Subcutaneous abdominal adipose tissue (tissue), 5 donors: ENCODE measurements around the gene SARM1.
A peak's percentile ranks its signal among the peaks of the same experiment; 100 is the strongest.

ENCODE experiments used
- H3K27ac ChIP-seq: one replicate; pipeline ENCODE4 v1.7.0; 2013; ENCODE audit warnings: low read depth, mild to moderate bottlenecking, inconsistent platforms, low read length, moderate library complexity
- H3K27me3 ChIP-seq, 5 donors: one replicate each; pipeline ENCODE4 v1.7.0; 2013; ENCODE audit warnings: low read length in 5 of 5, inconsistent platforms in 1 of 5; ENCODE audit not compliant: control insufficient read depth in 5 of 5, insufficient read depth in 4 of 5
- H3K36me3 ChIP-seq, 5 donors: one replicate each; pipeline ENCODE4 v1.7.0; 2013; ENCODE audit warnings: low read length in 5 of 5; ENCODE audit not compliant: control insufficient read depth in 5 of 5, insufficient read depth in 5 of 5
- H3K4me1 ChIP-seq, 5 donors: one replicate each; pipeline ENCODE4 v1.7.0; 2013; ENCODE audit warnings: low read length in 5 of 5, mild to moderate bottlenecking in 3 of 5, moderate library complexity in 1 of 5; ENCODE audit not compliant: control insufficient read depth in 5 of 5, insufficient read depth in 5 of 5
- H3K4me3 ChIP-seq, 5 donors: one replicate each; pipeline ENCODE4 v1.7.0; 2013; ENCODE audit warnings: low read length in 5 of 5, low read depth in 1 of 5
- H3K9ac ChIP-seq, 5 donors: one replicate each; pipeline ENCODE4 v1.7.0; 2013; ENCODE audit warnings: low read length in 5 of 5, mild to moderate bottlenecking in 4 of 5, moderate library complexity in 3 of 5
- H3K9me3 ChIP-seq, 5 donors: one replicate each; pipeline ENCODE4 v1.7.0; 2013; ENCODE audit warnings: low read length in 5 of 5; ENCODE audit not compliant: control insufficient read depth in 5 of 5
- donor health status: healthy.
- donor health status: healthy.
- donor health status: healthy.
- donor health status: healthy.
- donor health status: healthy.

The SARM1 gene

DNA sequence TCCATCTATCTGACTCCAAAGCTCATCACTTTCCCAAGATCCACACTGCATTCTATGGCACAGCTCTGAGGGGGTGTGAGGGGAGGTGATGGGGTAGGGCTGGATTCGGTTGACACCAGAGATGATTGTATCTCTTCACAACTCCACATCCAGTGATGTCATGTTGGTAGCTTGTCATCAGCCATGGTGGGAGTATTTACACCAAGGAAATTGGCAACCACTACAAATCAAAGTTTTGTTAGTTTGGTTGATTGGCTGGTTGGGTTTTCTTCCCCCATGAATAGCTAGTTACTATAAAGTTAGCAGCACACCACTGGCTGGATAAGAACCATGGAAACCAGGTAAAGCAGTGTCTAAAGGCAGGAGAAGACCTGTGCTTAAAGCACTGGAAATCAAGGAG is 19.5 kb downstream of the SARM1 start:
- no peak overlapping the region for H3K27ac ChIP-seq
- H3K4me3 ChIP-seq: no peak overlapping the region
- H3K4me1 ChIP-seq: peaks cover 0 to 3% (median 0%) of the 10 kb centered on the region in 5 donors
- no peak overlapping the region for H3K9ac ChIP-seq
- H3K9me3 ChIP-seq: no peaks in the 10 kb centered on the region
- H3K36me3 ChIP-seq: peaks cover 9 to 38% (median 29%) of the 10 kb centered on the region in 5 donors
- H3K27me3 ChIP-seq: no peaks in the 10 kb centered on the region

DNA sequence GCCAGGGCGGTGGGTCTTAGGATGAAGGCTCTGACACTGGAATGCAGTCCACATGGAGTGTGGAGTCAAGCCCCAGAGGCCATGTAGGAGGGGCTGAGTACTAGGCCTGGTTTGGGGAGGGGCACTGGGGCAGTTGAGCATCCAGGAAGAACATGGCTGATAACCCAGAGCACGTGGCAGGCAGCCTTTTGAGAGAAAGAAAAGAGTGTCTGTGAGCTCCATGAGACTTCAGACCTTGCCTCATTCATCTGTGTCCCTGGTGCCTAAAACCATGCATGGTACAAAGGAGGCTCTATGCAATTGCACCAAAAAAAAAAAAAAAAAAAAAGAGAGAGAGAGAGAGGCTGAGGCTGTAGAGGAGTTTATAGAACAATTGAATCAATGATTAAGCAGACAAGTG is 19.9 kb downstream of the SARM1 start:
- Histone ChIP-seq H3K36me3 (peaks cover 9 to 42% (median 33%) of the 10 kb centered on the region in 5 donors), H3K9me3 (no peaks in the 10 kb centered on the region), H3K9ac (no peak overlapping the region), H3K27me3 (no peaks in the 10 kb centered on the region), H3K27ac (no peak overlapping the region), H3K4me1 (peaks cover 0 to 3% (median 0%) of the 10 kb centered on the region in 5 donors), H3K4me3 (no peak overlapping the region)

DNA sequence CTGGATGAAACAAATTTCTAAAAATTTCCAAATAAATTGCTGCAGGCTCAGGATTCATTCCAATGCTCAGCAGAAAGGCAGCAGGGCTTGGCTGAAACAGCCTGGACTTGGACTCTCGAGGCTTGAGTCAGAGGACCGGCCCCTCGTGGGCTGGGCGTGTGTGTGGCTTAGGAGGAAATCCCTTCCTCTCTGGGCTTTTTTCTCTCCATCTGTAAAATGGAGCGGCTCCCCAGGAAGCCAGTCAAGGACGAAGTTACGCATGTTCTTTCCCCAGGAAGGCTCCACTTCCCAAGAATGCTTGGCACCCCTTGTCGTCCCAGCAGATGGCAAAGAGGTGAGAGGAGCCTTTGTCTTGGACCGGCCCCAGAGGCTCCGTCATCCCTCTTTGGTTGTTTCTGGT is 21.0 kb downstream of the SARM1 start:
- Histone ChIP-seq H3K27ac (no peak overlapping the region), H3K4me3 (no peak overlapping the region), H3K4me1 (peaks cover 0 to 11% (median 3%) of the 10 kb centered on the region in 5 donors), H3K36me3 (peaks cover 9 to 48% (median 33%) of the 10 kb centered on the region in 5 donors), H3K9ac (no peak overlapping the region), H3K9me3 (no peaks in the 10 kb centered on the region), H3K27me3 (no peaks in the 10 kb centered on the region)

DNA sequence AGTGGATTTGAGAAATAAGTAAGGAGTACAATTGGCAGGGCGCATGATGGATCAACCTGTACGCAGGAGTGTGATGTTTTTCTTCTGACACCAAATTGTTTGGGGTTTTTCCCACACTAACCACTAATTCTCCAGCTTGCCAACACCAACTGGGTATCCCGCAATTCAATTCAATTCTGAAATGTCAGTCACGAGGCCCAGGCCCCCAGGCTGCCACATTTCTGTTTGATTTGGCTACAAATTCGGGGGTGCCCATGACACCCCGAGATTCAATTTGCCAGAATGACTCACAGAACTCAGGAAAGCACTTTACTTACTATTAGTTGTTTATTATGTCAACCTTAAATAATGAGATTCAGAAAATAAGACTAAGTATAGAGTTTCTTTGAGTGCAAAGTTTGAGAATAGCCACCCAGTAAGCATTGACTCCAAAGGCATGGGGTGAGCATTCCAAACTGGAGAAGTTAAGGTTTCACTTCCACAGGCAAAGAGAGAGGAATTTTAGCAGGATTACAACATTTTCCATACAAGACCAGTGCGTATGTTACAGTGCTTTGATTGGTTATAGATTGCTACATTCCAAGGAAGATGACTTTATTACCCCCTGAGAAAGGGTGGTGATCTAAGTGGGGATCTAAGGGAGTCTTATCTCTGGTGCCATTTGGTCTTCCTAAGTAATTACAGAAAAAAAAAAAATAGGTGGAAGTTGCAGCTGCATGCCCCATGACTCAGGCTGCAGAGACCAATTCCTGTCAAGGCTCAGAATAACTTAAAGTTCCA is 23.0 kb downstream of the SARM1 start:
- Histone ChIP-seq H3K27me3 (no peaks in the 10 kb centered on the region), H3K9me3 (no peaks in the 10 kb centered on the region), H3K27ac (no peak overlapping the region), H3K36me3 (peaks cover 3 to 48% (median 38%) of the 10 kb centered on the region in 5 donors), H3K4me3 (no peak overlapping the region), H3K4me1 (peaks cover 7 to 30% (median 23%) of the 10 kb centered on the region in 5 donors), H3K9ac (no peak overlapping the region)

DNA sequence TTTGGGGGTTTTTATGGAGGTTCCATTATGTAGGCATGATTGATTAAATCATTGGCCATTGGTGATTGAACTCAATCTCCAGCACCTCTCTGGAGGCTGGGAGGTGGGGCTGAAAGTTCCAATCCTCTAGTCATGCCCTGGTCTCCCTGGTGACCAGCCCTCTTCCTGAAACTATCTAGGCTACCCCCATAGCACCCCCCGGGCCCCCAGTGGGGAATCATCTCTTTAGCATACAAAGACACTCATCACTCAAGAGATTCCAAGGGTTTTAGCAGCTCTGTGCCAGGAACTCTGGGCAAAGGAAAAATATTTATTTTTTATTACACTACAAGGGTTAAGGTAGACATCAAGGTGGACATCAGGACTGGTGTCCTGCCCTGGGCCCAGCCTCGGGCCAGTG is 23.9 kb downstream of the SARM1 start:
- peaks cover 7 to 30% (median 24%) of the 10 kb centered on the region in 5 donors for H3K4me1 ChIP-seq
- peaks cover 3 to 48% (median 36%) of the 10 kb centered on the region in 5 donors for H3K36me3 ChIP-seq
- H3K4me3 ChIP-seq: no peak overlapping the region
- H3K9ac ChIP-seq: no peak overlapping the region
- H3K27ac ChIP-seq: no peak overlapping the region
- no peaks in the 10 kb centered on the region for H3K27me3 ChIP-seq
- H3K9me3 ChIP-seq: no peaks in the 10 kb centered on the region

DNA sequence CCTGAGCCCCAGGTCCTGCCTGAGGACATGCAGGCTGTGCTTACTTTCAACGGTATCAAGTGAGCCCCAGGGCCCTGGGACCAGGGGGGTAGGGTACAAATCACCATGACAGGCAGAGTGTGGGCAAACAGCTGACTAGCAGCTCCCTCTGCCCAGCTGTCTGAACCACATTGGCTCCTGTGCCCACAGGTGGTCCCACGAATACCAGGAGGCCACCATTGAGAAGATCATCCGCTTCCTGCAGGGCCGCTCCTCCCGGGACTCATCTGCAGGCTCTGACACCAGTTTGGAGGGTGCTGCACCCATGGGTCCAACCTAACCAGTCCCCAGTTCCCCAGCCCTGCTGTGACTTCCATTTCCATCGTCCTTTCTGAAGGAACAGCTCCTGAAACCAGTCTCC is 24.5 kb downstream of the SARM1 start:
- H3K36me3 ChIP-seq: peaks cover 1 to 48% (median 35%) of the 10 kb centered on the region in 5 donors
- H3K27me3 ChIP-seq: no peaks in the 10 kb centered on the region
- no peak overlapping the region for H3K9ac ChIP-seq
- H3K4me3 ChIP-seq: no peak overlapping the region
- no peaks in the 10 kb centered on the region for H3K9me3 ChIP-seq
- H3K27ac ChIP-seq: no peak overlapping the region
- H3K4me1 ChIP-seq: peaks cover 7 to 31% (median 24%) of the 10 kb centered on the region in 5 donors

DNA sequence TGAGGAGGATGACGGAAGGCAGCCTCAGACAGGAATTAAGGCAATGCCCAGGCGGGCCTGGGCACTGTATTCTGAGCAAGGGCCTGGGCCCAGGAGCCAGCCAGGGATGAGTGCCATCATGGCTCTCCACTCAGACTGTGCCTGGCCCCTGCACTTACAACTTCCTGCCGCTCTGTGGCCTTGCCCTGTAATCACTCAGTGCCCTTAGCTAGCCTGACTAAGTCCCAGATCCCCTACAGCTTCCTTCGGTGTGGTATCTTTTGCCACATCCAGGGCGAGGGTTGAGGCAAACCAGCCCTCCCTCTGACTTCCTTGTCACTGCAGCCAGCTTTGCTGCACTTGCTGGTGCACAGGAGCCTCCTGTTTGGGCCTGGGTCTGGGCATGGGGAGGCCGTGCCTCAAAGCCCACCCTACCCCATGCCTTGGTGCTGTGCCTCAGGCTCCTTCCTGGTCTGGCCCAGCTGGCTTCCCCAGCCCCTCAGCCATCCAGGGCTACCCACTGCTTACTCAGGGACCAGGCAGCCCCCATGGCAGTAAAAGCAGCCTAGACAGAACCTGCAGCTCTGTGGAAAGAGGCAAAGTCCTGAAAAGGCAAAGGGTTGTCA is 25.2 kb downstream of the SARM1 start:
- Histone ChIP-seq H3K27ac (no peak overlapping the region), H3K36me3 (peaks cover 3 to 50% (median 31%) of the 10 kb centered on the region in 5 donors)

DNA sequence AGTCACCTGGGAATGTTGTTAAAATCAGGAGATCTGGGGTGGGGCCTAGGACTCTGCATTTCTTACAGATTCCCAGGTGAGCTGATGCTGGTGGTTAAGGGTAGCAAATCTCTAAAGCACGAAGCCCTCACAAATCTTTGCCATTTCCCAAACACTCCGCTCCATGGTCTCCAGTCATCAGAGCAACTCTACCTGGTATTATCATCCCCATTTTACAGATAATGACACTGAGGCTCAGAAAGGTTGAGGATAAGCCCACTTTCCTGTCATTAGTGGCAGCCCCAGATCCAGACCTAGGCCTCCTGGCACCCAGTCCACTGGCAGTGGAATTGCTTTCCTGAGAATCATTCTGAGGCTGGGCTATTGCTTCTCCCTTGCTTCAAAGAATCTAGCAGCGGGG is 25.8 kb downstream of the SARM1 start:
- Histone ChIP-seq H3K27ac (no peak overlapping the region), H3K4me3 (no peak overlapping the region), H3K36me3 (peaks cover 3 to 55% (median 31%) of the 10 kb centered on the region in 5 donors)

More for the DNA sequence above, 25.2 kb downstream of the SARM1 start:
- Histone ChIP-seq H3K27me3 (no peaks in the 10 kb centered on the region), H3K4me1 (peaks cover 7 to 31% (median 24%) of the 10 kb centered on the region in 5 donors), H3K9ac (no peak overlapping the region), H3K4me3 (no peak overlapping the region), H3K9me3 (no peaks in the 10 kb centered on the region)

DNA sequence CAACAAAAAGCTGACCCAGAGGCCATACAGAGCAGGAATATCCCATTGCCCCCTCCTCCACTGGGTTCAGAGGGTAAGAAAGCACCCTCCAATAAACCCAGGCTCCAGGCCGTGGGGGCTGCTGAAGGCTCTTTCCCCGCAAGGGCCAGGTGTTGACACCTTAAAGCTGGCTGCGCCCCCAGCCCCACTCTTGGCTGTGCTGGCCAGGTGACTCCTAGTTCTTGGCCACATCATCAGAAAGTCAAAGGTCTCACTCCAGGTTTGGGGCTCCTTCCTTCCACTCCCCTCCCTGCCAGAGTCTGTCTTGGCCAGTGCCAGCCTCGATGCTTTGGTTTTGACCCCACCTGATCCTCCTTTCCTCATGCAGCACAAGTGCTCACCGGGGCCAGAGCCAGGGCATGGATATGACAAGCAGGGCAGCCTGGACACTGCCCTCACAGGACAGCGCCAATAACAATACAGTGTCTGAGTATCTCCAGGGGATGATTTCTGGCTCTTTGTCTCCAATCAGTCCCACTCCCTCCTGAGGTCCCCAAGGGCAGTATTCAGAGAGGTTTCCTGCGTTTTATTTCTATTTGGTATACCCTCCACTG is 26.3 kb downstream of the SARM1 start:
- Histone ChIP-seq H3K4me1 (peaks cover 8 to 41% (median 31%) of the 10 kb centered on the region in 5 donors), H3K27ac (peak overlapping the region; percentile 46), H3K36me3 (peaks cover 3 to 55% (median 34%) of the 10 kb centered on the region in 5 donors), H3K27me3 (no peaks in the 10 kb centered on the region), H3K9ac (peak overlapping the region in 2 of 5 donors; percentile 4 to 36), H3K9me3 (no peaks in the 10 kb centered on the region), H3K4me3 (no peak overlapping the region)

More for the DNA sequence above, 25.8 kb downstream of the SARM1 start:
- no peak overlapping the region for H3K9ac ChIP-seq
- H3K27me3 ChIP-seq: no peaks in the 10 kb centered on the region
- H3K4me1 ChIP-seq: peaks cover 7 to 36% (median 29%) of the 10 kb centered on the region in 5 donors
- H3K9me3 ChIP-seq: no peaks in the 10 kb centered on the region
